Ectodermal cell (in vitro differentiated cells): ENCODE measurements around the gene IGFBP1.
"Not testable (repeated sequence)": the region's sequence is repeated elsewhere in the genome, so short reads cannot be mapped to it uniquely, and the experiment has no call there.

Experiments used
- H3K27ac ChIP-seq: 2 replicates; pipeline ENCODE4 v1.7.0; 2013; ENCODE audit warnings: mild to moderate bottlenecking, low read depth, low read length; ENCODE audit not compliant: insufficient read depth, poor library complexity, severe bottlenecking
- H3K27me3 ChIP-seq: 2 replicates; pipeline ENCODE4 v1.7.0; 2013; ENCODE audit warnings: mild to moderate bottlenecking, low read length; ENCODE audit not compliant: insufficient read depth, control insufficient read depth, poor library complexity, severe bottlenecking
- H3K36me3 ChIP-seq: one replicate; pipeline ENCODE4 v1.7.0; 2013; ENCODE audit warnings: low read length; ENCODE audit not compliant: control insufficient read depth, insufficient read depth
- H3K4me1 ChIP-seq: one replicate; pipeline ENCODE4 v1.7.0; 2013; ENCODE audit warnings: low read length; ENCODE audit not compliant: control insufficient read depth, insufficient read depth
- H3K4me3 ChIP-seq: 2 replicates; pipeline ENCODE4 v1.7.0; 2013; ENCODE audit warnings: low read depth, low read length, control low read depth; ENCODE audit not compliant: insufficient read depth
- H3K9me3 ChIP-seq: 2 replicates; pipeline ENCODE4 v1.7.0; 2013; ENCODE audit warnings: mild to moderate bottlenecking, low read length, moderate library complexity; ENCODE audit not compliant: control insufficient read depth
- WGBS, 2 experiments: methylation state at CpG; one replicate each; pipeline ENCODE4 v1.1.7; 2013; ENCODE audit warnings: missing lambda C conversion rate in 2 of 2; 5-methylcytosine and 5-hydroxymethylcytosine counted together

The IGFBP1 gene

GRCh38 chr7:45930967-45931366 is 42.7 kb downstream of the IGFBP1 start:
- Histone ChIP-seq H3K4me1 (no peaks in the 10 kb centered on the region), H3K4me3 (no peak overlapping the region), H3K9me3 (no peaks in the 10 kb centered on the region), H3K36me3 (no peaks in the 10 kb centered on the region), H3K27ac (no peak overlapping the region), H3K27me3 (no peaks in the 10 kb centered on the region)

GRCh38 chr7:45937301-45937700 is 49.0 kb downstream of the IGFBP1 start:
- no peaks in the 10 kb centered on the region for H3K27me3 ChIP-seq
- H3K9me3 ChIP-seq = no peaks in the 10 kb centered on the region
- no peak overlapping the region for H3K4me3 ChIP-seq
- 71 to 74% methylated on average over 6 of the region's 6 CpGs for WGBS, 2 experiments
- H3K4me1 ChIP-seq = no peaks in the 10 kb centered on the region
- H3K27ac ChIP-seq = no peak overlapping the region
- H3K36me3 ChIP-seq = no peaks in the 10 kb centered on the region

GRCh38 chr7:45937862-45938261 is 49.6 kb downstream of the IGFBP1 start:
- Histone ChIP-seq H3K4me1 (no peaks in the 10 kb centered on the region), H3K27me3 (no peaks in the 10 kb centered on the region), H3K9me3 (no peaks in the 10 kb centered on the region), H3K36me3 (no peaks in the 10 kb centered on the region), H3K27ac (no peak overlapping the region), H3K4me3 (no peak overlapping the region)
- 90 to 91% methylated on average over 2 of the region's 2 CpGs for WGBS, 2 experiments

GRCh38 chr7:45938626-45939302 is 50.5 kb downstream of the IGFBP1 start:
- Histone ChIP-seq H3K9me3 (no peaks in the 10 kb centered on the region), H3K27ac (no peak overlapping the region), H3K36me3 (no peaks in the 10 kb centered on the region), H3K4me3 (no peak overlapping the region), H3K27me3 (no peaks in the 10 kb centered on the region), H3K4me1 (no peaks in the 10 kb centered on the region)
- 89 to 91% methylated on average over 22 of the region's 22 CpGs for WGBS, 2 experiments

GRCh38 chr7:45939574-45939973 is 51.3 kb downstream of the IGFBP1 start:
- Histone ChIP-seq H3K27ac (no peak overlapping the region), H3K27me3 (no peaks in the 10 kb centered on the region), H3K36me3 (no peaks in the 10 kb centered on the region), H3K4me3 (no peak overlapping the region), H3K4me1 (no peaks in the 10 kb centered on the region), H3K9me3 (no peaks in the 10 kb centered on the region)
- WGBS, 2 experiments = 94% methylated on average over 11 of the region's 11 CpGs

GRCh38 chr7:45940237-45940781 is 52.0 kb downstream of the IGFBP1 start:
- H3K27me3 ChIP-seq, H3K36me3 ChIP-seq, H3K9me3 ChIP-seq, H3K4me1 ChIP-seq, H3K27ac ChIP-seq, H3K4me3 ChIP-seq: not testable (repeated sequence)
- 94 to 95% methylated on average over 14 of the region's 14 CpGs for whole genome bisulfite sequencing, 2 experiments

GRCh38 chr7:45940939-45941338 is 52.7 kb downstream of the IGFBP1 start:
- Histone ChIP-seq H3K4me1 (no peaks in the 10 kb centered on the region), H3K36me3 (no peaks in the 10 kb centered on the region), H3K27ac (no peak overlapping the region), H3K9me3 (no peaks in the 10 kb centered on the region), H3K4me3 (no peak overlapping the region), H3K27me3 (no peaks in the 10 kb centered on the region)
- WGBS, 2 experiments = 77 to 79% methylated on average over 6 of the region's 7 CpGs
